Sigmoid colon (tissue), 4 donors: Measurements from ENCODE around the gene PRR20G.

Experiments
- EP300 ChIP-seq, 4 donors: sonication (generic); formaldehyde crosslinking; IDR thresholded peaks; one replicate each; pipeline ENCODE4 v1.6.1; 2017; ENCODE audit warnings: antibody characterized with exemption in 4 of 4
- POLR2A ChIP-seq, 2 donors: fragments of 450-650 bp; IDR thresholded peaks; one replicate each; pipeline ENCODE4 v1.6.1; 2016; ENCODE audit warnings: antibody characterized with exemption in 2 of 2, mild to moderate bottlenecking in 2 of 2, moderate library complexity in 2 of 2
- POLR2AphosphoS5 ChIP-seq, 4 donors: sonication (generic); formaldehyde crosslinking; IDR thresholded peaks; one replicate each; pipeline ENCODE4 v1.6.1; 2017; ENCODE audit warnings: antibody characterized with exemption in 4 of 4
- TF ChIP-seq, protein P1 (sequence below), 4 experiments: fragments of 450-650 bp in 3 of 4; fragments of 200-600 bp in 1 of 4; IDR thresholded peaks; one replicate each; pipeline ENCODE4 v1.5.1; 2016 to 2019; ENCODE audit warnings: antibody characterized with exemption in 4 of 4, mild to moderate bottlenecking in 3 of 4, moderate library complexity in 2 of 4

GRCh38 chr3:127305499-127306060 lies 17.7 kb upstream of the PRR20G start:
- TF ChIP-seq POLR2AphosphoS5 (IDR thresholded peaks at IDR 0.05) (no peak), POLR2A (IDR thresholded peaks at IDR 0.05) (no peak), EP300 (IDR thresholded peaks at IDR 0.05) (no peak)
- TF ChIP-seq, protein P1, sequence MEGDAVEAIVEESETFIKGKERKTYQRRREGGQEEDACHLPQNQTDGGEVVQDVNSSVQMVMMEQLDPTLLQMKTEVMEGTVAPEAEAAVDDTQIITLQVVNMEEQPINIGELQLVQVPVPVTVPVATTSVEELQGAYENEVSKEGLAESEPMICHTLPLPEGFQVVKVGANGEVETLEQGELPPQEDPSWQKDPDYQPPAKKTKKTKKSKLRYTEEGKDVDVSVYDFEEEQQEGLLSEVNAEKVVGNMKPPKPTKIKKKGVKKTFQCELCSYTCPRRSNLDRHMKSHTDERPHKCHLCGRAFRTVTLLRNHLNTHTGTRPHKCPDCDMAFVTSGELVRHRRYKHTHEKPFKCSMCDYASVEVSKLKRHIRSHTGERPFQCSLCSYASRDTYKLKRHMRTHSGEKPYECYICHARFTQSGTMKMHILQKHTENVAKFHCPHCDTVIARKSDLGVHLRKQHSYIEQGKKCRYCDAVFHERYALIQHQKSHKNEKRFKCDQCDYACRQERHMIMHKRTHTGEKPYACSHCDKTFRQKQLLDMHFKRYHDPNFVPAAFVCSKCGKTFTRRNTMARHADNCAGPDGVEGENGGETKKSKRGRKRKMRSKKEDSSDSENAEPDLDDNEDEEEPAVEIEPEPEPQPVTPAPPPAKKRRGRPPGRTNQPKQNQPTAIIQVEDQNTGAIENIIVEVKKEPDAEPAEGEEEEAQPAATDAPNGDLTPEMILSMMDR (IDR thresholded peaks at IDR 0.05): no peak
